ENCODE results near the gene TUBG1. TPM values are rescaled to one million over a fixed set of nuclear protein-coding genes. Genes with fewer than 3 reads are reported as not detected.

TUBG1 gene
- total RNA-seq, 1 donor from 2014 or later, result 25.0 TPM

- POLR2A ChIA-PET, result interaction anchor here (0.6 to 1.0 kb wide), 2 partner anchors 60 to 304 kb away, joined by 3 to 4 read pairs; partner anchors contain the start of gene AARSD1
- no peak overlapping the region for H3K4me3 Mint-ChIP-seq
- intact Hi-C loops (cut with micrococcal nuclease), result no loop called here
- DNase-seq (no peak), ATAC-seq (ENCODE audit: low read depth) (no peak)
- peaks cover 3% of the 10 kb centered on the region for H3K27me3 Mint-ChIP-seq
- no peaks in the 10 kb centered on the region for H3K9me3 Mint-ChIP-seq
- CTCF ChIA-PET, result interaction anchor here (1.0 to 1.1 kb wide), 2 partner anchors 11 to 53 kb away, joined by 3 to 4 read pairs; no protein-coding TSS in a partner anchor
- no peak overlapping the region for H3K27ac Mint-ChIP-seq
- H3K4me1 Mint-ChIP-seq, result peaks cover 27% of the 10 kb centered on the region
- no peak for TF ChIP-seq CTCF (IDR thresholded peaks at IDR 0.05)
- H3K36me3 Mint-ChIP-seq (ENCODE audit: low read depth), result peaks cover 5% of the 10 kb centered on the region
Observed at GRCh38 chr17:42660692-42661345, 51.3 kb downstream of the TUBG1 start.

Other genes starting within 250 kb of the TUBG1 start
- 211 and 233 TPM in 2 replicates for gene STAT3, start 221.2 kb upstream of the TUBG1 start, total RNA-seq
- gene CAVIN1, start 186.4 kb upstream of the TUBG1 start, total RNA-seq, result 0.10 and 0.20 TPM in 2 replicates
- gene ATP6V0A1, start 150.8 kb upstream of the TUBG1 start, total RNA-seq, result 71.5 and 75.6 TPM in 2 replicates
- gene NAGLU, start 73.4 kb upstream of the TUBG1 start, total RNA-seq, result 27.8 and 33.9 TPM in 2 replicates
- gene HSD17B1, start 56.8 kb upstream of the TUBG1 start, total RNA-seq, result 0.86 and 1.2 TPM in 2 replicates
- gene COASY, start 47.5 kb upstream of the TUBG1 start, total RNA-seq, result 82.4 and 94.9 TPM in 2 replicates
- 53.4 and 59.7 TPM in 2 replicates for gene MLX, start 42.6 kb upstream of the TUBG1 start, total RNA-seq
- gene PSMC3IP, start 32.0 kb upstream of the TUBG1 start, total RNA-seq, result 9.0 and 10.8 TPM in 2 replicates
- gene RETREG3, start 309 bp upstream of the TUBG1 start, total RNA-seq, result 60.0 and 63.5 TPM in 2 replicates
- gene TUBG2, start 49.6 kb downstream of the TUBG1 start, total RNA-seq, result 8.6 and 9.4 TPM in 2 replicates
- 0.80 and 1.4 TPM in 2 replicates for gene PLEKHH3, start 67.3 kb downstream of the TUBG1 start, total RNA-seq
- 1.2 and 1.4 TPM in 2 replicates for gene CCR10, start 72.2 kb downstream of the TUBG1 start, total RNA-seq
- 16.4 and 21.3 TPM in 2 replicates for gene CNTNAP1, start 72.8 kb downstream of the TUBG1 start, total RNA-seq
- 74.7 and 81.6 TPM in 2 replicates for gene EZH1, start 135.4 kb downstream of the TUBG1 start, total RNA-seq
- gene RAMP2, start 151.5 kb downstream of the TUBG1 start, total RNA-seq, result not detected in 2 replicates
- 49.7 and 49.8 TPM in 2 replicates for gene VPS25, start 163.8 kb downstream of the TUBG1 start, total RNA-seq
- 0.10 and 0.29 TPM in 2 replicates for gene WNK4, start 170.9 kb downstream of the TUBG1 start, total RNA-seq
- 41.4 and 48.0 TPM in 2 replicates for gene COA3, start 189.0 kb downstream of the TUBG1 start, total RNA-seq
- not detected in 2 replicates for gene CNTD1, start 189.2 kb downstream of the TUBG1 start, total RNA-seq
- gene BECN1, start 214.6 kb downstream of the TUBG1 start, total RNA-seq, result 113 and 118 TPM in 2 replicates
- 136 and 141 TPM in 2 replicates for gene PSME3, start 223.7 kb downstream of the TUBG1 start, total RNA-seq
- gene AOC2, start 234.9 kb downstream of the TUBG1 start, total RNA-seq, result 2.0 and 3.9 TPM in 2 replicates
- gene AOC3, start 241.5 kb downstream of the TUBG1 start, total RNA-seq, result 0.64 and 1.4 TPM in 2 replicates

Data from activated B cell treated with CpG ODN at 0.5 μM for 24 hours (primary cell).